DND-41 (cell line): ENCODE data around the gene ADAP2.
"Not testable (repeated sequence)": the region's sequence is repeated elsewhere in the genome, so short reads cannot be mapped to it uniquely, and the experiment has no call there.

Experiments used
- ATAC-seq: fragments of 200-7000 bp; cut with Tn5 transposase; 3 replicates; pipeline ENCODE4 v1.9.1; 2021; ENCODE audit warnings: low read depth; ENCODE audit not compliant: insufficient read depth
- DNase-seq: peaks from one replicate; pipeline ENCODE4 v3.0.0-alpha.2; 2020
- H2AFZ ChIP-seq: 2 replicates; pipeline ENCODE4 v1.6.0; 2012; ENCODE audit warnings: low read depth, low read length
- H3K27ac ChIP-seq: 2 replicates; pipeline ENCODE4 v1.5.1; 2012; ENCODE audit warnings: low read length, inconsistent platforms
- H3K27me3 ChIP-seq: fragments of 200-600 bp; sonication (generic); 2 replicates; pipeline ENCODE4 v1.6.0; 2012; ENCODE audit warnings: low read length, mild to moderate bottlenecking, inconsistent platforms; ENCODE audit not compliant: insufficient read depth, poor library complexity
- H3K36me3 ChIP-seq: 2 replicates; pipeline ENCODE4 v1.5.1; 2012; ENCODE audit warnings: low read length, inconsistent platforms; ENCODE audit not compliant: insufficient read depth
- H3K4me1 ChIP-seq: 2 replicates; pipeline ENCODE4 v1.5.1; 2012; ENCODE audit warnings: mild to moderate bottlenecking, low read length; ENCODE audit not compliant: insufficient read depth
- H3K4me2 ChIP-seq: 2 replicates; pipeline ENCODE4 v1.6.0; 2012; ENCODE audit warnings: mild to moderate bottlenecking, moderate library complexity, low read length, inconsistent platforms; ENCODE audit not compliant: insufficient read depth
- H3K4me3 ChIP-seq, 2 experiments: fragments of 200-600 bp in 1 of 2; shearing (Covaris generic) in 1 of 2; 2 replicates each; pipeline ENCODE4 v1.5.1; 2012 to 2016; ENCODE audit warnings: inconsistent platforms in 2 of 2, low read length in 2 of 2, mild to moderate bottlenecking in 2 of 2, low read depth in 1 of 2, moderate library complexity in 1 of 2
- H3K79me2 ChIP-seq: 2 replicates; pipeline ENCODE4 v1.6.0; 2012; ENCODE audit warnings: low read length, inconsistent platforms; ENCODE audit not compliant: insufficient read depth
- H3K9ac ChIP-seq: 2 replicates; pipeline ENCODE4 v1.6.0; 2012; ENCODE audit warnings: low read depth, mild to moderate bottlenecking, inconsistent platforms, low read length, moderate library complexity
- H3K9me3 ChIP-seq: 2 replicates; pipeline ENCODE4 v1.5.1; 2012; ENCODE audit warnings: low read length, moderate library complexity, mild to moderate bottlenecking, inconsistent platforms; ENCODE audit not compliant: insufficient read depth, severe bottlenecking
- H4K20me1 ChIP-seq: 2 replicates; pipeline ENCODE4 v1.6.0; 2012; ENCODE audit warnings: low read length; ENCODE audit not compliant: insufficient read depth
- EZH2 ChIP-seq: IDR thresholded peaks from 3 replicates; pipeline ENCODE4 v1.6.1; 2012; ENCODE audit warnings: borderline replicate concordance, low read depth, mild to moderate bottlenecking, moderate library complexity, low read length, inconsistent platforms; ENCODE audit not compliant: severe bottlenecking
- TF ChIP-seq, protein P1 (sequence below): IDR thresholded peaks from 2 replicates; pipeline ENCODE4 v1.5.1; 2012; ENCODE audit warnings: borderline replicate concordance, low read length, moderate library complexity, mild to moderate bottlenecking; ENCODE audit not compliant: poor library complexity, severe bottlenecking; ENCODE audit errors: extremely low read depth

ADAP2 gene

DNA sequence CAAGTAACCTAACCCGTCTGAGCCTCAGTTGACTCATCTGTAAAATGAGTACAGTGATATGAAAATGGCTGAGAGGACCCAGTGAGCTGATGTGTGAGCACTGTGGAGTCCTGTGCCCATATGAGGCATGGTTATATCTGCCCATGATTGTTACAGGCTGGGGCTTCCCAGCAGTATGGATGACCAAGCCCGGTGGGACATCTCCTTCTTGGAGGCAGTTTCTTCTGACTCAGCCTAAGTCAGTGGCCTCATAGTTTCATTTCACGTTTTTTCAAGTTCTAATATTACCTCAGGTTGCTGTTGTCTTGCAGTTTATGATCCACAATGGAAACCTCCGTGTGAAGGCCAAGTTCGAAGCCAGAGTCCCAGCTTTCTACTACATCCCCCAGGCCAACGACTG is 4.8 kb downstream of the ADAP2 start:
- H3K4me2 ChIP-seq = no peak overlapping the region
- H3K9ac ChIP-seq = no peak overlapping the region
- H3K79me2 ChIP-seq = no peaks in the 10 kb centered on the region
- no peak for TF ChIP-seq EZH2
- TF ChIP-seq, protein P1, sequence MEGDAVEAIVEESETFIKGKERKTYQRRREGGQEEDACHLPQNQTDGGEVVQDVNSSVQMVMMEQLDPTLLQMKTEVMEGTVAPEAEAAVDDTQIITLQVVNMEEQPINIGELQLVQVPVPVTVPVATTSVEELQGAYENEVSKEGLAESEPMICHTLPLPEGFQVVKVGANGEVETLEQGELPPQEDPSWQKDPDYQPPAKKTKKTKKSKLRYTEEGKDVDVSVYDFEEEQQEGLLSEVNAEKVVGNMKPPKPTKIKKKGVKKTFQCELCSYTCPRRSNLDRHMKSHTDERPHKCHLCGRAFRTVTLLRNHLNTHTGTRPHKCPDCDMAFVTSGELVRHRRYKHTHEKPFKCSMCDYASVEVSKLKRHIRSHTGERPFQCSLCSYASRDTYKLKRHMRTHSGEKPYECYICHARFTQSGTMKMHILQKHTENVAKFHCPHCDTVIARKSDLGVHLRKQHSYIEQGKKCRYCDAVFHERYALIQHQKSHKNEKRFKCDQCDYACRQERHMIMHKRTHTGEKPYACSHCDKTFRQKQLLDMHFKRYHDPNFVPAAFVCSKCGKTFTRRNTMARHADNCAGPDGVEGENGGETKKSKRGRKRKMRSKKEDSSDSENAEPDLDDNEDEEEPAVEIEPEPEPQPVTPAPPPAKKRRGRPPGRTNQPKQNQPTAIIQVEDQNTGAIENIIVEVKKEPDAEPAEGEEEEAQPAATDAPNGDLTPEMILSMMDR = no peak
- H3K27me3 ChIP-seq = no peaks in the 10 kb centered on the region
- H2AFZ ChIP-seq = no peak overlapping the region
- no peak overlapping the region for H3K4me3 ChIP-seq
- ATAC-seq = no peak
- no peaks in the 10 kb centered on the region for H3K9me3 ChIP-seq
- no peaks in the 10 kb centered on the region for H3K36me3 ChIP-seq
- no peaks in the 10 kb centered on the region for H4K20me1 ChIP-seq
- no peaks in the 10 kb centered on the region for H3K4me1 ChIP-seq
- no peak for DNase-seq
- H3K27ac ChIP-seq = no peak overlapping the region

- Histone ChIP-seq H3K4me3 (no peak overlapping the region), H3K27ac (no peak overlapping the region), H2AFZ (no peak overlapping the region), H4K20me1 (no peaks in the 10 kb centered on the region), H3K36me3 (no peaks in the 10 kb centered on the region), H3K27me3 (no peaks in the 10 kb centered on the region), H3K79me2 (no peaks in the 10 kb centered on the region), H3K4me2 (no peak overlapping the region), H3K9me3 (no peaks in the 10 kb centered on the region), H3K4me1 (no peaks in the 10 kb centered on the region), H3K9ac (no peak overlapping the region)
- ATAC-seq (no peak), DNase-seq (no peak)
- TF ChIP-seq, protein P1 = no peak
- no peak for TF ChIP-seq EZH2
Measured at GRCh38 chr17:30927756-30928155, 6.0 kb downstream of the ADAP2 start.

DNA sequence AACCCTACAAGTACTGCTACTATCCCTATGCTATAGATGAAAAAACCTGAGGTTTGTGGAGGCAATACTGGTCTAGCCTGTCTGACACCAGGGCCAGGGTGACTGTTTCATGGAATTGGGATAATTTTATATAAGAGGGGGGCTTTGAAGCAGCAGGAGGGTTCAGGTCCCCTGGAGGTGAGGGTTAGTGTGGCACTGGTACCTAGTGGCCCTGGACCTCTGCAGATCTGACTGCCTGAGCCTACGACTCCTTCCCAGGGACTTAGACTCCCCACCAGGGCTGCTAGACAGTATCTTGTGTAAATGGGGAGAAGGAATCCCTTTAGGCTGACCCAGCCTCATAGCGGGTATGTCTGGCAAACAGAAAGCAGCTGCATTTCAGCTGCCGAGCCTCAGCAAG is 6.8 kb downstream of the ADAP2 start:
- Histone ChIP-seq H3K27me3 (no peaks in the 10 kb centered on the region), H3K9me3 (no peaks in the 10 kb centered on the region), H2AFZ (no peak overlapping the region), H3K79me2 (no peaks in the 10 kb centered on the region), H3K9ac (no peak overlapping the region), H3K4me3 (no peak overlapping the region), H3K36me3 (no peaks in the 10 kb centered on the region), H3K4me2 (no peak overlapping the region), H4K20me1 (no peaks in the 10 kb centered on the region), H3K27ac (no peak overlapping the region), H3K4me1 (no peaks in the 10 kb centered on the region)
- DNase-seq = no peak
- TF ChIP-seq, protein P1 = no peak
- no peak for TF ChIP-seq EZH2
- no peak for ATAC-seq

GRCh38 chr17:30929081-30929633 is 7.4 kb downstream of the ADAP2 start:
- no peaks in the 10 kb centered on the region for H3K36me3 ChIP-seq
- DNase-seq (no peak), ATAC-seq (no peak)
- no peaks in the 10 kb centered on the region for H3K4me1 ChIP-seq
- H2AFZ ChIP-seq = no peak overlapping the region
- no peaks in the 10 kb centered on the region for H4K20me1 ChIP-seq
- no peak overlapping the region for H3K4me3 ChIP-seq
- TF ChIP-seq, protein P1 = no peak
- TF ChIP-seq EZH2 = no peak
- no peaks in the 10 kb centered on the region for H3K9me3 ChIP-seq
- H3K9ac ChIP-seq = no peak overlapping the region
- no peak overlapping the region for H3K4me2 ChIP-seq
- H3K79me2 ChIP-seq = no peaks in the 10 kb centered on the region
- peaks cover 2% of the 10 kb centered on the region for H3K27me3 ChIP-seq
- no peak overlapping the region for H3K27ac ChIP-seq

DNA sequence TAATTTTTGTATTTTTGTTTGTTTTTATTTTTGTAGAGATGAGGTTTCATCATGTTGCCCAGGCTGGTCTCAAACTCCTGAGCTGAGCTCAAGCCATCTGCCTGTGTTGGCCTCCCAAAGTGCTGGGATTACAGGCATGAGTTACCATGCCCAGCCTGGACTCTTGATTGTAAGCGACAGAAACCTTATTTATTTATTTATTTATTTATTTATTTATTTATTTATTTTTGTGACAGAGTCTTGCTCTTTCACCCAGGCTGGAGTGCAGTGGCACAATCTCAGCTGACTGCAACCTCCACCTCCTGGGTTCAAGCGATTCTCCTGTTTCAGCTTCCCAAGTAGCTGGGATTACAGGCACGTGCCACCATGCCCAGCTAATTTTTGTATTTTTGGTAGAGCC is 8.1 kb downstream of the ADAP2 start:
- not testable (repeated sequence) for H3K27me3 ChIP-seq, H4K20me1 ChIP-seq, H3K27ac ChIP-seq, H3K4me2 ChIP-seq, H2AFZ ChIP-seq, H3K4me3 ChIP-seq, H3K79me2 ChIP-seq, H3K9me3 ChIP-seq, H3K9ac ChIP-seq, ATAC-seq, DNase-seq, H3K36me3 ChIP-seq, H3K4me1 ChIP-seq
